Subcutaneous adipose tissue (tissue), 4 donors: ENCODE results near the gene FAM180A. TPM values are rescaled to one million over a fixed set of nuclear protein-coding genes. Genes with fewer than 3 reads are reported as not detected.

ENCODE experiments used
- CTCF ChIP-seq: fragments of 450-650 bp; IDR thresholded peaks from one replicate; pipeline ENCODE4 v1.5.1; 2016; ENCODE audit warnings: low read depth, mild to moderate bottlenecking, control low read depth, antibody characterized with exemption, moderate library complexity
- total RNA-seq, 4 donors: library from RNA; depleted of rRNA; stranded (reverse); fragments of >200 nt; gene quantifications; one replicate each; pipeline ENCODE4 v1.1.0, GENCODE V29; 2016

The FAM180A gene
- total RNA-seq, 4 donors from 2014 or later, result 1.1 to 9.9 (median 6.3) TPM

- no peak for TF ChIP-seq CTCF
These were observed 11.9 kb downstream of the FAM180A start for GRCh38 chr7:135736586-135737305.

- TF ChIP-seq CTCF, result no peak
These were observed 14.3 kb downstream of the FAM180A start for GRCh38 chr7:135734343-135734689.

GRCh38 chr7:135733603-135734342 lies 14.8 kb downstream of the FAM180A start:
- no peak for TF ChIP-seq CTCF

- no peak for TF ChIP-seq CTCF
These were observed 17.5 kb downstream of the FAM180A start for GRCh38 chr7:135731131-135731530.

- no peak for TF ChIP-seq CTCF
These were observed 19.4 kb downstream of the FAM180A start for GRCh38 chr7:135729230-135729629.

- TF ChIP-seq CTCF, result no peak
These were observed 20.4 kb downstream of the FAM180A start, which contains the start of gene SLC13A4 for GRCh38 chr7:135728136-135728669. Gene SLC13A4 (minus strand): TSS chr7:135728186. CDS start chr7:135727496, 690 bp downstream.

GRCh38 chr7:135726911-135727673 lies 21.5 kb downstream of the FAM180A start:
- TF ChIP-seq CTCF, result no peak
